Osteoblast (primary cell): ENCODE data around the gene USF1. TPM values are rescaled to one million over a fixed set of nuclear protein-coding genes. Genes with fewer than 3 reads are reported as not detected.

ENCODE experiments used
- DNase-seq: peaks from one replicate; pipeline ENCODE4 v3.0.0; 2011; ENCODE audit warnings: low spot score, mixed read lengths; ENCODE audit not compliant: insufficient read length; ENCODE audit errors: missing footprints
- H2AFZ ChIP-seq: 2 replicates; pipeline ENCODE4 v1.6.0; 2011; ENCODE audit warnings: mild to moderate bottlenecking, low read length
- H3K27ac ChIP-seq: 2 replicates; pipeline ENCODE4 v1.5.1; 2011; ENCODE audit warnings: mild to moderate bottlenecking, low read depth, low read length, moderate library complexity
- H3K27me3 ChIP-seq: 2 replicates; pipeline ENCODE4 v1.6.0; 2012; ENCODE audit warnings: mild to moderate bottlenecking, control low read depth, inconsistent platforms, low read length, moderate library complexity; ENCODE audit not compliant: insufficient read depth
- H3K36me3 ChIP-seq: 2 replicates; pipeline ENCODE4 v1.5.1; 2011; ENCODE audit warnings: mild to moderate bottlenecking, low read length, control low read depth, moderate library complexity; ENCODE audit not compliant: insufficient read depth
- H3K4me1 ChIP-seq: 2 replicates; pipeline ENCODE4 v1.5.1; 2011; ENCODE audit warnings: mild to moderate bottlenecking, low read length, control low read depth, moderate library complexity; ENCODE audit not compliant: insufficient read depth
- H3K4me2 ChIP-seq: 2 replicates; pipeline ENCODE4 v1.6.0; 2011; ENCODE audit warnings: mild to moderate bottlenecking, low read length; ENCODE audit not compliant: insufficient read depth
- H3K4me3 ChIP-seq: fragments of 200-600 bp; sonication (generic); 3 replicates; pipeline ENCODE4 v1.5.1; 2012; ENCODE audit warnings: mild to moderate bottlenecking, low read length, inconsistent platforms; ENCODE audit not compliant: insufficient read depth
- H3K79me2 ChIP-seq: 2 replicates; pipeline ENCODE4 v1.6.0; 2012; ENCODE audit warnings: mild to moderate bottlenecking, low read length, control low read depth, inconsistent platforms; ENCODE audit not compliant: insufficient read depth
- H3K9me3 ChIP-seq: 2 replicates; pipeline ENCODE4 v1.5.1; 2011; ENCODE audit warnings: low read depth, low read length, control low read depth
- H4K20me1 ChIP-seq: 2 replicates; pipeline ENCODE4 v1.6.0; 2012; ENCODE audit warnings: mild to moderate bottlenecking, low read length, control low read depth; ENCODE audit not compliant: insufficient read depth
- CTCF ChIP-seq: IDR thresholded peaks from 2 replicates; pipeline ENCODE4 v1.5.1; 2011; ENCODE audit warnings: mild to moderate bottlenecking, low read depth, low read length, moderate library complexity; ENCODE audit errors: extremely low read depth
- total RNA-seq: library from RNA; depleted of rRNA; stranded (reverse); fragments of >200 nt; gene quantifications from 2 replicates; pipeline ENCODE4 v1.2.3, GENCODE V29; 2012

USF1 gene
- total RNA-seq, 1 donor: 47.4 TPM

- H2AFZ ChIP-seq: no peak overlapping the region
Measured at GRCh38 chr1:161071886-161072371, 26.2 kb upstream of the USF1 start.

GRCh38 chr1:161070761-161071160, 25.0 kb upstream of the USF1 start:
- no peaks in the 10 kb centered on the region for H3K27me3 ChIP-seq
- no peaks in the 10 kb centered on the region for H3K9me3 ChIP-seq
- no peak for DNase-seq
- H3K79me2 ChIP-seq: no peaks in the 10 kb centered on the region
- no peaks in the 10 kb centered on the region for H3K4me1 ChIP-seq
- H3K36me3 ChIP-seq: no peaks in the 10 kb centered on the region
- no peaks in the 10 kb centered on the region for H4K20me1 ChIP-seq
- H3K4me3 ChIP-seq: no peak overlapping the region
- H3K27ac ChIP-seq: no peak overlapping the region
- no peak overlapping the region for H3K4me2 ChIP-seq
- peak overlapping the region; percentile 22 for H2AFZ ChIP-seq
- TF ChIP-seq CTCF: no peak

More at GRCh38 chr1:161071886-161072371, 26.2 kb upstream of the USF1 start:
- Histone ChIP-seq H3K9me3 (no peaks in the 10 kb centered on the region), H4K20me1 (no peaks in the 10 kb centered on the region), H3K4me3 (no peak overlapping the region), H3K27ac (no peak overlapping the region), H3K4me2 (no peak overlapping the region), H3K4me1 (no peaks in the 10 kb centered on the region), H3K79me2 (no peaks in the 10 kb centered on the region), H3K36me3 (no peaks in the 10 kb centered on the region), H3K27me3 (no peaks in the 10 kb centered on the region)
- TF ChIP-seq CTCF: peak; percentile 77
- peak; percentile 93 for DNase-seq

DNA sequence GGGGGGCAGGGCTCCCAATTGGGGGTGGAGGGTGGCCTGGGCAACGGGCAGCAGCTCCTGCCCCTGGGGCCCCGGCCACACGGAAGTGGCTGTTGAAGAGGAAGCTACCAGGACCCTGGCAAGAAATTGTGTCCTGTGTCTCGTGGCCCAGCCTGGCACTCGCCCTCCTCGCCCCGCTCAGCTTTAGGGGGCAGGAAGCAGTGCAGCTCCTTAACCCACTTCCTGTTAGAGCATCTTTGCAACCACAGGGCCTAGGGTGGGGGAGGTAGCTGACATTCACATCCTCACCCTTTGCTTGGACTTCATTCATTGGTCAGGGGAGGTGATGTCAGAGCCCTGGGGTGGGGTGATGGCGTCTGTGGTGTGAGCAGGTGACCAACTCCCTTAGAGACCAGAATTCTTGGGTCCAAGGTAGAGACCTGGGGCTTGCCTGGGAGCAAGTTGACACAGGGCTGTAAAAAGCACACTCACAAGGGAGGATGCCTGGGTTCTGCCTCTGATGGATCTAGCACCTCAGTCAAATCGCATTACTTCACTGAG, 24.0 kb upstream of the USF1 start, which contains the start of gene ARHGAP30:
ARHGAP30 (minus strand) TSS at position 161 of the 540 bp plus-strand sequence. CDS start 267 bp downstream, outside the sequence.
- Histone ChIP-seq H3K36me3 (no peaks in the 10 kb centered on the region), H3K4me3 (no peak within 1 kb of the TSS), H2AFZ (peak within 1 kb of the TSS; percentile 29), H3K9me3 (no peaks in the 10 kb centered on the region), H3K27me3 (no peaks in the 10 kb centered on the region), H3K4me1 (no peaks in the 10 kb centered on the region), H3K27ac (no peak within 1 kb of the TSS), H4K20me1 (no peaks in the 10 kb centered on the region), H3K79me2 (no peaks in the 10 kb centered on the region), H3K4me2 (no peak within 1 kb of the TSS)
- no peak for TF ChIP-seq CTCF
- peak; percentile 62 for DNase-seq

DNA sequence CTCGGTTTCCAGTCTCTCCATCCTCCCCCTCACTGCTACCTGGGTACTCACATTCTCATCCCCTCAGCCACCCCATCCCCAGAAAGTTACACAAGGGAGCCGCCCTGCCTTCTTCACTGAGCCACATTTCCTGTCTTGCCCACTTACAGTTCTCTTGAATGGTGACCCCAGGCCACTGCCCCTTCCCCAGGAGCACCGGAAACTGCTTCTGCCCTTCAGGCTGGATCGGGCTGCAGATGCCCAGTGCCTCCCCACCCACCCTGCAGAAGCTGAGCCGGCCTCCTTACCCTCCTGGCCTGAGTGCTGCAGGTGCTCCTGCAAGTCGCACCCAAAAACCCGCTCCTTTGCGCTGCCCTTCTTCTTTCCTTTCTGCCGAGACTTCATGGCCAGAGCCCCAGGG, 23.5 kb upstream of the USF1 start:
- Histone ChIP-seq H4K20me1 (no peaks in the 10 kb centered on the region), H3K4me2 (no peak overlapping the region), H3K27me3 (peaks cover 3% of the 10 kb centered on the region), H2AFZ (no peak overlapping the region), H3K36me3 (no peaks in the 10 kb centered on the region), H3K4me3 (no peak overlapping the region), H3K27ac (no peak overlapping the region), H3K4me1 (no peaks in the 10 kb centered on the region), H3K9me3 (no peaks in the 10 kb centered on the region), H3K79me2 (no peaks in the 10 kb centered on the region)
- no peak for TF ChIP-seq CTCF
- no peak for DNase-seq
